ENCODE results near the gene METTL5. TPM values are rescaled to one million over a fixed set of nuclear protein-coding genes. Genes with fewer than 3 reads are reported as not detected.
"Not testable (repeated sequence)": the region's sequence is repeated elsewhere in the genome, so short reads cannot be mapped to it uniquely, and the experiment has no call there.

The METTL5 gene
- total RNA-seq, 6 donors from 2014 or later: 13.4 to 37.1 (median 31.2) TPM

- no peak for ATAC-seq (ENCODE audit: low FRiP score in 2 of 2)
- Histone ChIP-seq H3K36me3 (peaks cover 3 to 46% (median 25%) of the 10 kb centered on the region in 4 donors), H3K9me3 (no peaks in the 10 kb centered on the region), H3K4me3 (no peak overlapping the region), H3K4me1 (peaks cover 12 to 28% (median 18%) of the 10 kb centered on the region in 4 donors), H3K27ac (no peak overlapping the region), H3K27me3 (no peaks in the 10 kb centered on the region)
- 80 to 85% methylated on average over 1 of the region's 1 CpG for WGBS, 2 donors
- no peak for DNase-seq
- no peak for TF ChIP-seq CTCF (IDR thresholded peaks at IDR 0.05)
These were observed 5.6 kb downstream of the METTL5 start for GRCh38 chr2:169819106-169819505.

DNA sequence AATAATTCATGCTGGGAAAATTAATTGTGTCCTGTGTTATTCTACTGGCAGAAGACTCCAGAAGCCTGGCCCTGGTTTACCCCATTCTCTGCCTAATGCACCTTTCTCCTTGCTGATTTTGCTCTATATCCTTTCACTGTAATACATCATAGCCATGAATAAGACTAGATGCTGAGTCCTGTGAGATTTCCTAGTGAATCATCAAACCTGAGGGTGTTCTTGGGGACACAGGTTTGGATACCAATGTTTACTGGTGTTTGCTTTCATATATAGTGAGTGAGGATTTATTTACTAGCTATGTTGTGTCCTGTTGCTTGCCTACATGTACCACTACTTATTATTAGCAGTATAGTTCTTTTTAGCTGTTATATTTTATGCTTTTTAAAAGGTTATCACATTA lies 6.5 kb downstream of the METTL5 start:
- no peak for ATAC-seq (ENCODE audit: low FRiP score in 2 of 2)
- H3K36me3 ChIP-seq: peaks cover 3 to 55% (median 32%) of the 10 kb centered on the region in 4 donors

GRCh38 chr2:169817369-169817768 lies 7.3 kb downstream of the METTL5 start:
- not testable (repeated sequence) for H3K27ac ChIP-seq; H3K4me3 ChIP-seq; DNase-seq; H3K27me3 ChIP-seq; ATAC-seq (ENCODE audit: low FRiP score in 2 of 2); H3K9me3 ChIP-seq
- H3K4me1 ChIP-seq: peaks cover 0 to 10% (median 2%) of the 10 kb centered on the region in 4 donors
- peaks cover 3 to 63% (median 39%) of the 10 kb centered on the region in 4 donors for H3K36me3 ChIP-seq
- 94 to 97% methylated on average over 6 of the region's 6 CpGs for WGBS, 2 donors

More for the DNA sequence above, 6.5 kb downstream of the METTL5 start:
- Histone ChIP-seq H3K27me3 (no peaks in the 10 kb centered on the region), H3K9me3 (no peaks in the 10 kb centered on the region), H3K27ac (no peak overlapping the region), H3K4me1 (peaks cover 4 to 19% (median 9%) of the 10 kb centered on the region in 4 donors), H3K4me3 (no peak overlapping the region)
- DNase-seq: no peak
- no peak for TF ChIP-seq EP300 (IDR thresholded peaks at IDR 0.05)
- TF ChIP-seq CTCF (IDR thresholded peaks at IDR 0.05): no peak
- no peak for TF ChIP-seq POLR2A (IDR thresholded peaks at IDR 0.05)
- no peak for TF ChIP-seq POLR2AphosphoS5 (IDR thresholded peaks at IDR 0.05)

GRCh38 chr2:169816961-169817360 lies 7.7 kb downstream of the METTL5 start:
- ATAC-seq (ENCODE audit: low FRiP score in 2 of 2); DNase-seq: not testable (repeated sequence)
- H3K36me3 ChIP-seq: peaks cover 3 to 67% (median 43%) of the 10 kb centered on the region in 4 donors

DNA sequence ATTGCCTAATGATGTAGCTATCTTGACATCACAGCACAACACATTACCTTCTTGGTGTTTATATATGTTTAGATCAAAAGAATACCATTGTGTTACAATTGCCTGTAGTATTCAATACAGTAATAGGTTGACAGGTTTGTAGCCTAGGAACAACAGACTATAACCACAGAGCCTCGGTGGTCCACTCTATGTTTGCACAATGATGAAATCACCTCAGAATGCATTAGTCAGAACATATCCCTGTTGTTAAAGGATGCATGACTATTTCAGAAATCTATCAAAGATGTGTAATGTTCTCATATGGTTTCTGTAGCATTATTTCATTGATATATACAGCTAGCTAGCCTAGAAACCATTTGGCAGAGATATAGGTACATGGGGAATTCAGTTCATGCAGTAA lies 8.9 kb downstream of the METTL5 start:
- Histone ChIP-seq H3K27me3 (no peaks in the 10 kb centered on the region), H3K4me1 (peaks cover 0 to 5% (median 0%) of the 10 kb centered on the region in 4 donors), H3K36me3 (peaks cover 13 to 78% (median 47%) of the 10 kb centered on the region in 4 donors), H3K9me3 (no peaks in the 10 kb centered on the region), H3K4me3 (no peak overlapping the region), H3K27ac (no peak overlapping the region)
- WGBS, 2 donors: 68 to 78% methylated on average over 1 of the region's 1 CpG
- no peak for ATAC-seq (ENCODE audit: low FRiP score in 2 of 2)
- no peak for DNase-seq
- TF ChIP-seq CTCF (IDR thresholded peaks at IDR 0.05): no peak
- no peak for TF ChIP-seq EP300 (IDR thresholded peaks at IDR 0.05)
- TF ChIP-seq POLR2AphosphoS5 (IDR thresholded peaks at IDR 0.05): no peak
- no peak for TF ChIP-seq POLR2A (IDR thresholded peaks at IDR 0.05)

More at GRCh38 chr2:169816961-169817360, 7.7 kb downstream of the METTL5 start:
- not testable (repeated sequence) for H3K4me3 ChIP-seq, H3K27me3 ChIP-seq, H3K9me3 ChIP-seq, H3K4me1 ChIP-seq, H3K27ac ChIP-seq

GRCh38 chr2:169808221-169808620 lies 16.5 kb downstream of the METTL5 start:
- H3K36me3 ChIP-seq: peaks cover 36 to 92% (median 63%) of the 10 kb centered on the region in 4 donors
- no peak overlapping the region for H3K27ac ChIP-seq
- no peak for TF ChIP-seq POLR2AphosphoS5 (IDR thresholded peaks at IDR 0.05)
- TF ChIP-seq EP300 (IDR thresholded peaks at IDR 0.05): no peak
- TF ChIP-seq CTCF (IDR thresholded peaks at IDR 0.05): no peak
- TF ChIP-seq POLR2A (IDR thresholded peaks at IDR 0.05): no peak
- no peak overlapping the region for H3K4me3 ChIP-seq
- ATAC-seq (ENCODE audit: low FRiP score in 2 of 2) (no peak), DNase-seq (no peak)
- no peaks in the 10 kb centered on the region for H3K4me1 ChIP-seq
- no peaks in the 10 kb centered on the region for H3K27me3 ChIP-seq
- 72 to 89% methylated on average over 4 of the region's 4 CpGs for WGBS, 2 donors
- H3K9me3 ChIP-seq: no peaks in the 10 kb centered on the region

Data from upper lobe of left lung (tissue), 6 donors.